ENCODE measurements around the gene MAP3K12.

- TF ChIP-seq CTCF (conservative IDR thresholded peaks at IDR 0.05; ENCODE audit: low read depth in 2 of 2) (no peak), EZH2 (IDR thresholded peaks at IDR 0.05; ENCODE audit: low read depth, unreplicated experiment) (no peak)
Measured at GRCh38 chr12:53454707-53455106, 44.6 kb downstream of the MAP3K12 start.

All from GM23338 (cell line).